ENCODE data around the gene CELA1. TPM values are rescaled to one million over a fixed set of nuclear protein-coding genes. Genes with fewer than 3 reads are reported as not detected.

CELA1 gene
- total and polyA plus RNA-seq, 2 of the 13 experiments (the other 11 are each of a cell fraction or from before 2014, with no cell fraction given): not detected

GRCh38 chr12:51393676-51394545 lies 47.4 kb upstream of the CELA1 start (continued):
- TF ChIP-seq GMEB1 (CRISPR knock-in tag; IDR thresholded peaks at IDR 0.05; ENCODE audit: borderline replicate concordance): no peak

GRCh38 chr12:51392556-51393237 lies 46.2 kb upstream of the CELA1 start:
- DNase-seq (ENCODE audit: low spot score): no peak
- WGBS (ENCODE audit: low lambda C conversion rate): 57% methylated on average over 22 of the region's 22 CpGs
- in situ Hi-C loops (cut with HindIII; ENCODE audit: extremely low pct_ligation_motif_present, low pct_unique_long_range_greater_than_20kb) (no loop called here), intact Hi-C loops (cut with micrococcal nuclease; ENCODE audit: unreplicated experiment) (no loop called here)
- Histone ChIP-seq H3K4me1 (ENCODE audit: insufficient read depth, low read length) (peaks cover 8% of the 10 kb centered on the region; the same call in 1 of the 2 replicates), H4K20me1 (ENCODE audit: insufficient read depth, low read length) (no peaks in the 10 kb centered on the region), H2AFZ (ENCODE audit: low read length) (no peak overlapping the region), H3K9me3 (ENCODE audit: low read length) (no peaks in the 10 kb centered on the region), H3K9ac (ENCODE audit: insufficient read depth, low read depth, low read length) (no peak overlapping the region), H3K4me3 (replicated peaks in 1 of 3; ENCODE audit: insufficient read depth in 1 of 3, low read depth in 2 of 3, low read length in 3 of 3) (peak overlapping the region in 2 of 3 experiments; percentile 16 to 23; a peak in 2 of 6 replicates), H3K4me2 (ENCODE audit: low read depth, low read length) (peak overlapping the region; percentile 89), H3K36me3 (replicated peaks in 1 of 2; ENCODE audit: control insufficient read depth in 1 of 2, insufficient read depth in 2 of 2, low read length in 2 of 2) (no peaks in the 10 kb centered on the region), H3K27ac (ENCODE audit: extremely low read length, insufficient read depth, low read length) (no peak overlapping the region), H3K79me2 (ENCODE audit: insufficient read depth, low read length) (no peaks in the 10 kb centered on the region), H3K27me3 (ENCODE audit: control insufficient read depth in 1 of 2, insufficient read depth in 2 of 2, low read length in 2 of 2) (peaks cover 5 to 26% of the 10 kb centered on the region in 2 experiments; a peak in 3 of 5 replicates)
- 0 out of 3 replicates have a peak, but pooled peaks have one; percentile 11 for ATAC-seq
- CTCF ChIA-PET (ENCODE audit: low intra/inter-chr PET ratio, low total read pairs): no interaction called here
- POLR2A ChIA-PET: no interaction called here
- no TSS peak for BruUV-seq (replicated peaks)
- no peak for FAIRE-seq
- TF ChIP-seq ARID4A (CRISPR knock-in tag; IDR thresholded peaks at IDR 0.05; ENCODE audit: borderline replicate concordance) (no peak), HMGXB3 (CRISPR knock-in tag; IDR thresholded peaks at IDR 0.05; ENCODE audit: borderline replicate concordance) (no peak), RXRB (CRISPR knock-in tag; IDR thresholded peaks at IDR 0.05; ENCODE audit: borderline replicate concordance) (no peak)

All from HepG2 (cell line).